Body of pancreas (tissue), 4 donors: ENCODE results near the gene NFU1.

ENCODE experiments used
- CTCF ChIP-seq, 7 experiments: fragments of 450-650 bp in 4 of 7; fragments of 200-600 bp in 3 of 7; sonication (generic) in 3 of 7; IDR thresholded peaks; one replicate each; pipeline ENCODE4 v1.5.1; 2016 to 2019; ENCODE audit warnings: antibody characterized with exemption in 7 of 7
- POLR2A ChIP-seq, 3 donors: fragments of 450-650 bp; IDR thresholded peaks; one replicate each; pipeline ENCODE4 v1.6.1; 2016; ENCODE audit warnings: antibody characterized with exemption in 3 of 3, mild to moderate bottlenecking in 2 of 3

DNA sequence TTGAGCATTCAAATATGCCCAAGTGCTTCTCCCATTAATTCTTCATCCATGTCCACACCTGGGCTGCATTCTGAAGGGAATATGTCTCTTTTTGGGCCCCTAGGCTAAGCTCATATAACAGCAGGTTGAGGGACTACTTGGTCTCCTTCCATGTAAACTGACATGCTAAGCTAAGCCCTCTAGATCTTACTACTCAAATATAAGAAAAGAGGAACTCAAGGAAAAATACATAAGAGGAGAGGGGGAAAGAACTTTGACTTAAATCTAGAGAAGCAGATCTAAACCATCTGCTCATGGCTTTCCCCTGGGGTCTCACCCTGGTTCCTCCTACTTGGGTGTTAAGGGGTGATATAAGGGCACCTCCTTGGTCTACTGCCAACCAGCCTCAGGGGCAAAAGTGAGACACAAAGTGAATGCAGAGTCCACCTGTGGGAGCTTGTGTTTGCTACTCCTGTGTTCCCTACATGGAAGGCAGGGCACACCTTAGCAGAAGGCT is 19.8 kb upstream of the NFU1 start:
- TF ChIP-seq POLR2A (IDR thresholded peaks at IDR 0.05) (no peak), CTCF (IDR thresholded peaks at IDR 0.05) (no peak)
